ENCODE data around the gene MUC5B. TPM values are rescaled to one million over a fixed set of nuclear protein-coding genes. Genes with fewer than 3 reads are reported as not detected.

MUC5B gene
- total RNA-seq, 2 experiments from 2014 or later, result not detected

- Mint-ChIP-seq H3K9me3 (no peaks in the 10 kb centered on the region), H3K27ac (no peak overlapping the region), H3K27me3 (no peaks in the 10 kb centered on the region), H3K36me3 (no peaks in the 10 kb centered on the region), H3K4me1 (no peaks in the 10 kb centered on the region), H3K4me3 (no peak overlapping the region)
- DNase-seq, result no peak
Measured at GRCh38 chr11:1196516-1197391, 26.1 kb upstream of the MUC5B start.

- no peak for DNase-seq
- Mint-ChIP-seq H3K27ac (no peak overlapping the region), H3K4me3 (no peak overlapping the region), H3K27me3 (no peaks in the 10 kb centered on the region), H3K4me1 (no peaks in the 10 kb centered on the region), H3K36me3 (no peaks in the 10 kb centered on the region), H3K9me3 (no peaks in the 10 kb centered on the region)
Measured at GRCh38 chr11:1197431-1197885, 25.4 kb upstream of the MUC5B start.

GRCh38 chr11:1197886-1198560 lies 24.8 kb upstream of the MUC5B start:
- no peak overlapping the region for H3K4me3 Mint-ChIP-seq
- H3K36me3 Mint-ChIP-seq, result no peaks in the 10 kb centered on the region
- H3K4me1 Mint-ChIP-seq, result no peaks in the 10 kb centered on the region
- H3K27me3 Mint-ChIP-seq, result no peaks in the 10 kb centered on the region
- DNase-seq, result no peak
- no peak overlapping the region for H3K27ac Mint-ChIP-seq
- H3K9me3 Mint-ChIP-seq, result no peaks in the 10 kb centered on the region

- Mint-ChIP-seq H3K4me3 (no peak overlapping the region), H3K36me3 (no peaks in the 10 kb centered on the region), H3K27me3 (no peaks in the 10 kb centered on the region), H3K4me1 (no peaks in the 10 kb centered on the region), H3K27ac (no peak overlapping the region), H3K9me3 (no peaks in the 10 kb centered on the region)
- DNase-seq, result no peak
Measured at GRCh38 chr11:1198561-1199240, 24.2 kb upstream of the MUC5B start.

GRCh38 chr11:1199241-1199750 lies 23.6 kb upstream of the MUC5B start:
- no peak overlapping the region for H3K27ac Mint-ChIP-seq
- no peak for DNase-seq
- no peaks in the 10 kb centered on the region for H3K9me3 Mint-ChIP-seq
- no peaks in the 10 kb centered on the region for H3K4me1 Mint-ChIP-seq
- H3K36me3 Mint-ChIP-seq, result no peaks in the 10 kb centered on the region
- H3K4me3 Mint-ChIP-seq, result no peak overlapping the region
- H3K27me3 Mint-ChIP-seq, result no peaks in the 10 kb centered on the region

GRCh38 chr11:1199751-1200610 lies 22.9 kb upstream of the MUC5B start:
- Mint-ChIP-seq H3K9me3 (no peaks in the 10 kb centered on the region), H3K27ac (no peak overlapping the region), H3K36me3 (no peaks in the 10 kb centered on the region), H3K4me1 (no peaks in the 10 kb centered on the region), H3K27me3 (no peaks in the 10 kb centered on the region), H3K4me3 (no peak overlapping the region)
- no peak for DNase-seq

GRCh38 chr11:1200611-1201191 lies 22.2 kb upstream of the MUC5B start:
- Mint-ChIP-seq H3K36me3 (no peaks in the 10 kb centered on the region), H3K27ac (no peak overlapping the region), H3K4me3 (no peak overlapping the region), H3K4me1 (no peaks in the 10 kb centered on the region), H3K9me3 (no peaks in the 10 kb centered on the region), H3K27me3 (no peaks in the 10 kb centered on the region)
- DNase-seq, result no peak

- no peak for DNase-seq
Measured at GRCh38 chr11:1201395-1202153, 21.3 kb upstream of the MUC5B start.

GRCh38 chr11:1202154-1202775 lies 20.6 kb upstream of the MUC5B start:
- no peaks in the 10 kb centered on the region for H3K27me3 Mint-ChIP-seq
- H3K36me3 Mint-ChIP-seq, result no peaks in the 10 kb centered on the region
- no peaks in the 10 kb centered on the region for H3K4me1 Mint-ChIP-seq
- DNase-seq, result peak; percentile 21
- H3K27ac Mint-ChIP-seq, result no peak overlapping the region
- no peak overlapping the region for H3K4me3 Mint-ChIP-seq
- no peaks in the 10 kb centered on the region for H3K9me3 Mint-ChIP-seq

More at GRCh38 chr11:1201395-1202153, 21.3 kb upstream of the MUC5B start:
- H3K27me3 Mint-ChIP-seq, result no peaks in the 10 kb centered on the region
- H3K9me3 Mint-ChIP-seq, result no peaks in the 10 kb centered on the region
- H3K27ac Mint-ChIP-seq, result no peak overlapping the region
- H3K36me3 Mint-ChIP-seq, result no peaks in the 10 kb centered on the region
- no peaks in the 10 kb centered on the region for H3K4me1 Mint-ChIP-seq
- H3K4me3 Mint-ChIP-seq, result no peak overlapping the region

- no peak overlapping the region for H3K27ac Mint-ChIP-seq
Measured at GRCh38 chr11:1202776-1203504, 19.9 kb upstream of the MUC5B start.

GRCh38 chr11:1203505-1204271 lies 19.2 kb upstream of the MUC5B start:
- H3K4me3 Mint-ChIP-seq, result no peak overlapping the region
- H3K9me3 Mint-ChIP-seq, result no peaks in the 10 kb centered on the region
- no peaks in the 10 kb centered on the region for H3K4me1 Mint-ChIP-seq
- DNase-seq, result no peak
- H3K36me3 Mint-ChIP-seq, result no peaks in the 10 kb centered on the region
- no peaks in the 10 kb centered on the region for H3K27me3 Mint-ChIP-seq
- H3K27ac Mint-ChIP-seq, result no peak overlapping the region

More at GRCh38 chr11:1202776-1203504, 19.9 kb upstream of the MUC5B start:
- H3K9me3 Mint-ChIP-seq, result no peaks in the 10 kb centered on the region
- no peaks in the 10 kb centered on the region for H3K27me3 Mint-ChIP-seq
- peak; percentile 70 for DNase-seq
- H3K4me1 Mint-ChIP-seq, result no peaks in the 10 kb centered on the region
- H3K4me3 Mint-ChIP-seq, result no peak overlapping the region
- H3K36me3 Mint-ChIP-seq, result no peaks in the 10 kb centered on the region
